HepG2 (cell line): Measurements from ENCODE around the gene EXOC6B. TPM values are rescaled to one million over a fixed set of nuclear protein-coding genes. Genes with fewer than 3 reads are reported as not detected.

Source experiments
- BHLHE40 ChIP-seq: IDR thresholded peaks from 2 replicates; pipeline ENCODE4 v1.6.1; 2011; ENCODE audit warnings: low read length, improper control_type of control experiment
- FOSL2 ChIP-seq: sonication (generic); formaldehyde crosslinking; IDR thresholded peaks from 2 replicates; pipeline ENCODE4 v1.4.0; 2020; ENCODE audit warnings: missing genetic modification reagents
- GATAD1 ChIP-seq: IDR thresholded peaks from 2 replicates; pipeline ENCODE4 v1.6.1; 2016; ENCODE audit warnings: missing genetic modification reagents, missing compliant biosample characterization
- HNRNPL ChIP-seq: fragments of 200-400 bp; formaldehyde crosslinking; IDR thresholded peaks from 2 replicates; pipeline ENCODE4 v1.6.1; 2017; ENCODE audit warnings: mild to moderate bottlenecking, low read depth, low read length
- KAT8 ChIP-seq: IDR thresholded peaks from 2 replicates; pipeline ENCODE4 v1.6.1; 2016; ENCODE audit warnings: missing genetic modification reagents, missing compliant biosample characterization
- KMT2B ChIP-seq: IDR thresholded peaks from 2 replicates; pipeline ENCODE4 v1.6.1; 2016; ENCODE audit warnings: missing genetic modification reagents, missing compliant biosample characterization
- MEF2D ChIP-seq: sonication (generic); formaldehyde crosslinking; IDR thresholded peaks from 2 replicates; pipeline ENCODE4 v1.5.1; 2020; ENCODE audit warnings: mild to moderate bottlenecking, missing genetic modification reagents
- RFX1 ChIP-seq: fragments of 450-650 bp; IDR thresholded peaks from 2 replicates; pipeline ENCODE4 v1.6.1; 2017
- SMARCE1 ChIP-seq: fragments of 450-650 bp; IDR thresholded peaks from 2 replicates; pipeline ENCODE4 v1.6.1; 2017; ENCODE audit warnings: borderline replicate concordance
- SOX6 ChIP-seq, 2 experiments: fragments of 450-650 bp in 1 of 2; sonication (generic) in 1 of 2; formaldehyde crosslinking in 1 of 2; IDR thresholded peaks; 2 replicates each; pipeline versions ENCODE4 v1.4.0 to v1.6.1; 2017 to 2020; ENCODE audit warnings: antibody characterized with exemption in 1 of 2, mild to moderate bottlenecking in 1 of 2, missing genetic modification reagents in 1 of 2
- ZFP37 ChIP-seq: sonication (generic); formaldehyde crosslinking; IDR thresholded peaks from 2 replicates; pipeline ENCODE4 v1.4.0; 2020; ENCODE audit warnings: missing genetic modification reagents, borderline replicate concordance
- ZFP90 ChIP-seq: sonication (generic); formaldehyde crosslinking; IDR thresholded peaks from 2 replicates; pipeline ENCODE4 v1.8.0; 2022; ENCODE audit warnings: missing genetic modification reagents, mild to moderate bottlenecking, inconsistent platforms, borderline replicate concordance
- ZIK1 ChIP-seq: sonication (generic); formaldehyde crosslinking; IDR thresholded peaks from 2 replicates; pipeline ENCODE4 v1.5.0; 2020; ENCODE audit warnings: mild to moderate bottlenecking, low read depth, missing genetic modification reagents, borderline replicate concordance
- ZNF543 ChIP-seq: sonication (generic); formaldehyde crosslinking; IDR thresholded peaks from 2 replicates; pipeline ENCODE4 v1.4.0; 2020; ENCODE audit warnings: mild to moderate bottlenecking, missing genetic modification reagents
- ZNF772 ChIP-seq: sonication (generic); formaldehyde crosslinking; IDR thresholded peaks from 2 replicates; pipeline ENCODE4 v1.5.0; 2020; ENCODE audit warnings: mild to moderate bottlenecking, missing genetic modification reagents
- ZNF816 ChIP-seq: sonication (generic); formaldehyde crosslinking; IDR thresholded peaks from 2 replicates; pipeline ENCODE4 v1.8.0; 2022; ENCODE audit warnings: missing genetic modification reagents, mild to moderate bottlenecking, borderline replicate concordance
- polyA plus RNA-seq, 8 experiments: library from polyadenylated mRNA; depleted of rRNA in 3 of 8; stranded (reverse) in 7 of 8; unstranded in 1 of 8; fragments of >200 nt; fragmentation: Illumina TruSeq in 4 of 8; extraction: Trizol in 4 of 8; gene quantifications; 2 replicates each; pipeline versions ENCODE4 v1.2.1 to v1.2.3, GENCODE V29; 2011 to 2016; ENCODE audit warnings: low read depth in 4 of 8, missing spikeins in 1 of 8, mixed read lengths in 1 of 8; ENCODE audit not compliant: insufficient read depth in 1 of 8
- total RNA-seq, 5 experiments: library from RNA; depleted of rRNA; stranded (reverse); fragments of >200 nt; fragmentation: Illumina TruSeq; extraction: Trizol; gene quantifications; 2 replicates each; pipeline ENCODE4 v1.2.3, GENCODE V29; 2016; ENCODE audit warnings: low read depth in 1 of 5
- TF ChIP-seq, protein P1 (sequence below): sonication (generic); formaldehyde crosslinking; IDR thresholded peaks from 2 replicates; pipeline ENCODE4 v1.8.0; 2022; ENCODE audit warnings: missing genetic modification reagents, low read depth, mild to moderate bottlenecking, borderline replicate concordance
- TF ChIP-seq, protein P2 (sequence below): sonication (generic); formaldehyde crosslinking; IDR thresholded peaks from 2 replicates; pipeline ENCODE4 v1.4.0; 2020; ENCODE audit warnings: mild to moderate bottlenecking, missing genetic modification reagents
- TF ChIP-seq, protein P3 (sequence below): sonication (generic); formaldehyde crosslinking; IDR thresholded peaks from 2 replicates; pipeline ENCODE4 v1.5.0; 2020; ENCODE audit warnings: mild to moderate bottlenecking, missing genetic modification reagents
- TF ChIP-seq, protein P4 (sequence below): sonication (generic); formaldehyde crosslinking; IDR thresholded peaks from 2 replicates; pipeline ENCODE4 v1.8.0; 2022; ENCODE audit warnings: missing genetic modification reagents, mild to moderate bottlenecking, inconsistent platforms, borderline replicate concordance
- TF ChIP-seq, protein P5 (sequence below): sonication (generic); formaldehyde crosslinking; IDR thresholded peaks from 2 replicates; pipeline ENCODE4 v1.4.0; 2020; ENCODE audit warnings: mild to moderate bottlenecking, low read depth, missing genetic modification reagents
- TF ChIP-seq, protein P6 (sequence below): sonication (generic); formaldehyde crosslinking; IDR thresholded peaks from 2 replicates; pipeline ENCODE4; 2020; ENCODE audit warnings: missing genetic modification reagents, mild to moderate bottlenecking, borderline replicate concordance

EXOC6B gene
- total and polyA plus RNA-seq, 2 of the 13 experiments (the other 11 are each of a cell fraction or from before 2014, with no cell fraction given): 9.1 to 15.9 TPM

DNA sequence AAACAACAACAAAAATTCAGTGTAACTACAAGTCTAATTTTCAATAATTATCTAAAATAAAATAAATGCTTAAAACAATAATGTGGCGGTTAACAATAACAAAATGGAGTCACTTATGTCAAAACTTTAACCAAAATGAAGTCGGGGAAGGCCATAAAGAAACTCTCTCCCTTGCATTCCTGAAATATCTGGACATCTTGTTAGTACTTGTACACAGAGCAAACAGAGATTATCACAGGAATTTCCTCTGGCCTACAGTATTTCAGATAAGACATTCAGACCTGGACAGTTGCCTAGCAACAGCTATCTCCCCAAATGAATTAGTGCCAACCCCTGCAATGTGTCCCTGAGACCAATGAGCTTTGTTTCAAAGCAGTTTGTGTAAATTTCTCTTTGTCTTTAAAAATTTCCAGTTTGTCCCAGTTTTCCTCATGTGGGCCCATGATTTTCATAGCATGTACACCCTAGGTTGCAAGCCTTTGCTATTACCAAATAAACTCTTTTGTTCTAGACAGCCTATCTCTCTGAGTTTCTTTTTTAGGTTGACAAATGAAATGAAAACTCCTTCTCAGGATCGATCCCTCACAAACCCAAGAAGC is 68.6 kb downstream of the EXOC6B start (continued):
- TF ChIP-seq, protein P1, sequence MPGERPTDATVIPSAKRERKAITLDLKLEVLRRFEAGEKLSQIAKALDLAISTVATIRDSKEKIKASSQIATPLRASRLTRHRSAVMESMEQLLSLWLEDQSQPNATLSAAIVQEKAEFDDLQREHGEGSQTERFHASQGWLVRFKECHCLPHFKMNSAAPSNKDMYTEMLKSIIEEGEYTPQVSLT (CRISPR knock-in tag): no peak
- no peak for TF ChIP-seq KMT2B
- TF ChIP-seq, protein P2, sequence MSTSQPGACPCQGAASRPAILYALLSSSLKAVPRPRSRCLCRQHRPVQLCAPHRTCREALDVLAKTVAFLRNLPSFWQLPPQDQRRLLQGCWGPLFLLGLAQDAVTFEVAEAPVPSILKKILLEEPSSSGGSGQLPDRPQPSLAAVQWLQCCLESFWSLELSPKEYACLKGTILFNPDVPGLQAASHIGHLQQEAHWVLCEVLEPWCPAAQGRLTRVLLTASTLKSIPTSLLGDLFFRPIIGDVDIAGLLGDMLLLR: no peak
- TF ChIP-seq, protein P3, sequence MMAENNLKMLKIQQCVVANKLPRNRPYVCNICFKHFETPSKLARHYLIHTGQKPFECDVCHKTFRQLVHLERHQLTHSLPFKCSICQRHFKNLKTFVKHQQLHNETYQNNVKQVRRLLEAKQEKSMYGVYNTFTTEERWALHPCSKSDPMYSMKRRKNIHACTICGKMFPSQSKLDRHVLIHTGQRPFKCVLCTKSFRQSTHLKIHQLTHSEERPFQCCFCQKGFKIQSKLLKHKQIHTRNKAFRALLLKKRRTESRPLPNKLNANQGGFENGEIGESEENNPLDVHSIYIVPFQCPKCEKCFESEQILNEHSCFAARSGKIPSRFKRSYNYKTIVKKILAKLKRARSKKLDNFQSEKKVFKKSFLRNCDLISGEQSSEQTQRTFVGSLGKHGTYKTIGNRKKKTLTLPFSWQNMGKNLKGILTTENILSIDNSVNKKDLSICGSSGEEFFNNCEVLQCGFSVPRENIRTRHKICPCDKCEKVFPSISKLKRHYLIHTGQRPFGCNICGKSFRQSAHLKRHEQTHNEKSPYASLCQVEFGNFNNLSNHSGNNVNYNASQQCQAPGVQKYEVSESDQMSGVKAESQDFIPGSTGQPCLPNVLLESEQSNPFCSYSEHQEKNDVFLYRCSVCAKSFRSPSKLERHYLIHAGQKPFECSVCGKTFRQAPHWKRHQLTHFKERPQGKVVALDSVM: no peak
- no peak for TF ChIP-seq MEF2D (CRISPR knock-in tag)
- TF ChIP-seq ZIK1 (CRISPR knock-in tag): no peak
- peak; percentile 81 for TF ChIP-seq KAT8
- no peak for TF ChIP-seq BHLHE40
- TF ChIP-seq HNRNPL: no peak
- TF ChIP-seq, protein P4, sequence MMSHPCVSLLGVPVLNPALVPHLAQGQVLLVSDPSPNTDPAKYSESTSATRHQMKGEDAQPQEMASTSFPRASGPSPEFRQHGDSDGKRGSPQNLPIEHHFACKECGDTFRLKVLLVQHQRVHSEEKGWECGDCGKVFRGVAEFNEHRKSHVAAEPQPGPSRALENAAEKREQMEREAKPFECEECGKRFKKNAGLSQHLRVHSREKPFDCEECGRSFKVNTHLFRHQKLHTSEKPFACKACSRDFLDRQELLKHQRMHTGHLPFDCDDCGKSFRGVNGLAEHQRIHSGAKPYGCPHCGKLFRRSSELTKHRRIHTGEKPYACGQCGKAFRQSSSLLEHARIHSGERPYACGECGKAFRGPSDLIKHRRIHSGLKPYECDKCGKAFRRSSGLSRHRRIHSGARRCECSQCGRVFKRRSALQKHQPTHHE (CRISPR knock-in tag): no peak
- TF ChIP-seq FOSL2 (CRISPR knock-in tag): no peak
- no peak for TF ChIP-seq ZNF816 (CRISPR knock-in tag)
- no peak for TF ChIP-seq ZNF772 (CRISPR knock-in tag)
- TF ChIP-seq SMARCE1: no peak
- TF ChIP-seq GATAD1 (CRISPR knock-in tag): 0 out of 2 replicates have a peak, but pooled peaks have one; percentile 11
- TF ChIP-seq, protein P5, sequence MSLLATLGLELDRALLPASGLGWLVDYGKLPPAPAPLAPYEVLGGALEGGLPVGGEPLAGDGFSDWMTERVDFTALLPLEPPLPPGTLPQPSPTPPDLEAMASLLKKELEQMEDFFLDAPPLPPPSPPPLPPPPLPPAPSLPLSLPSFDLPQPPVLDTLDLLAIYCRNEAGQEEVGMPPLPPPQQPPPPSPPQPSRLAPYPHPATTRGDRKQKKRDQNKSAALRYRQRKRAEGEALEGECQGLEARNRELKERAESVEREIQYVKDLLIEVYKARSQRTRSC: no peak
- TF ChIP-seq ZFP37 (CRISPR knock-in tag): no peak
- TF ChIP-seq, protein P6, sequence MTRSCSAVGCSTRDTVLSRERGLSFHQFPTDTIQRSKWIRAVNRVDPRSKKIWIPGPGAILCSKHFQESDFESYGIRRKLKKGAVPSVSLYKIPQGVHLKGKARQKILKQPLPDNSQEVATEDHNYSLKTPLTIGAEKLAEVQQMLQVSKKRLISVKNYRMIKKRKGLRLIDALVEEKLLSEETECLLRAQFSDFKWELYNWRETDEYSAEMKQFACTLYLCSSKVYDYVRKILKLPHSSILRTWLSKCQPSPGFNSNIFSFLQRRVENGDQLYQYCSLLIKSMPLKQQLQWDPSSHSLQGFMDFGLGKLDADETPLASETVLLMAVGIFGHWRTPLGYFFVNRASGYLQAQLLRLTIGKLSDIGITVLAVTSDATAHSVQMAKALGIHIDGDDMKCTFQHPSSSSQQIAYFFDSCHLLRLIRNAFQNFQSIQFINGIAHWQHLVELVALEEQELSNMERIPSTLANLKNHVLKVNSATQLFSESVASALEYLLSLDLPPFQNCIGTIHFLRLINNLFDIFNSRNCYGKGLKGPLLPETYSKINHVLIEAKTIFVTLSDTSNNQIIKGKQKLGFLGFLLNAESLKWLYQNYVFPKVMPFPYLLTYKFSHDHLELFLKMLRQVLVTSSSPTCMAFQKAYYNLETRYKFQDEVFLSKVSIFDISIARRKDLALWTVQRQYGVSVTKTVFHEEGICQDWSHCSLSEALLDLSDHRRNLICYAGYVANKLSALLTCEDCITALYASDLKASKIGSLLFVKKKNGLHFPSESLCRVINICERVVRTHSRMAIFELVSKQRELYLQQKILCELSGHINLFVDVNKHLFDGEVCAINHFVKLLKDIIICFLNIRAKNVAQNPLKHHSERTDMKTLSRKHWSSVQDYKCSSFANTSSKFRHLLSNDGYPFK (CRISPR knock-in tag): no peak
- peak; percentile 90 for TF ChIP-seq RFX1
- TF ChIP-seq ZNF543 (CRISPR knock-in tag): no peak
- TF ChIP-seq SOX6 (IDR thresholded peaks at IDR 0.05): no peak
- peak; percentile 94 for TF ChIP-seq SOX6 (CRISPR knock-in tag; IDR thresholded peaks at IDR 0.05)
- TF ChIP-seq ZFP90 (CRISPR knock-in tag): no peak
